Mononuclear cell (primary cell): ENCODE measurements around the gene CYP1B1. TPM values are rescaled to one million over a fixed set of nuclear protein-coding genes. Genes with fewer than 3 reads are reported as not detected.

Experiments
- H3K27me3 ChIP-seq: 2 replicates; pipeline ENCODE4 v1.6.0; 2011; ENCODE audit warnings: low read length, control low read depth; ENCODE audit not compliant: insufficient read depth
- H3K4me1 ChIP-seq: 2 replicates; pipeline ENCODE4 v1.5.1; 2011; ENCODE audit warnings: mild to moderate bottlenecking, low read length, control low read depth; ENCODE audit not compliant: insufficient read depth
- H3K4me3 ChIP-seq: 2 replicates; pipeline ENCODE4 v1.5.1; 2011; ENCODE audit warnings: mild to moderate bottlenecking, low read length, moderate library complexity
- H3K9me3 ChIP-seq: 2 replicates; pipeline ENCODE4 v1.5.1; 2011; ENCODE audit warnings: low read depth, mild to moderate bottlenecking, control low read depth, low read length
- total RNA-seq: library from RNA; depleted of rRNA; stranded (reverse); fragments of >200 nt; gene quantifications from one replicate; pipeline ENCODE4 v1.2.3, GENCODE V29; 2012

CYP1B1 gene
- total RNA-seq, 1 donor, result 7.9 TPM

GRCh38 chr2:38107738-38108410 lies 31.9 kb upstream of the CYP1B1 start:
- no peak overlapping the region for H3K4me3 ChIP-seq
- no peaks in the 10 kb centered on the region for H3K9me3 ChIP-seq
- H3K27me3 ChIP-seq, result peaks cover 4% of the 10 kb centered on the region
- peaks cover 15% of the 10 kb centered on the region for H3K4me1 ChIP-seq

- Histone ChIP-seq H3K9me3 (no peaks in the 10 kb centered on the region), H3K4me1 (peaks cover 13% of the 10 kb centered on the region), H3K4me3 (no peak overlapping the region), H3K27me3 (peaks cover 15% of the 10 kb centered on the region)
These were observed 30.6 kb upstream of the CYP1B1 start for GRCh38 chr2:38106405-38107094.

DNA sequence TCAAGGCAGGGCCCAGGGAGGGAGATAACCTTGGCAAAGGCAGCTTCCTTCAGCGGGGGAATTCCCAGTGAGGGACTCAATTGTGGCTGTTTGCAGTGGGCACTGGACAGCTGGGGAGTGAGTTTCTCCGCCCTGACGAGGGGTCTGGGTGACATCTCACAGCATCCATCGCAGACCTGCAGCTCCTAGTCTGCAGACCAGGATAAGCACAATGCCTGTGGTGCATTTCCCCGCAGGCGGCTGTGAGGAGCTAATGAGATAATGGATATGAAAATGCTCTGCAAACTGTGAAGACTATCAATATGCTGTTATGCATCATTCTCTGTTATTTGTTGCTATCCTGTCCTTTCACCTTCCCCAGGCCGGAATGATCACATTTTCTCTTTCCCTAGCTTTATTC lies 30.0 kb upstream of the CYP1B1 start:
- H3K9me3 ChIP-seq, result no peaks in the 10 kb centered on the region
- no peak overlapping the region for H3K4me3 ChIP-seq
- peaks cover 21% of the 10 kb centered on the region for H3K27me3 ChIP-seq
- peaks cover 13% of the 10 kb centered on the region for H3K4me1 ChIP-seq

- no peak overlapping the region for H3K4me3 ChIP-seq
- H3K4me1 ChIP-seq, result peaks cover 13% of the 10 kb centered on the region
- peaks cover 30% of the 10 kb centered on the region for H3K27me3 ChIP-seq
- H3K9me3 ChIP-seq, result no peaks in the 10 kb centered on the region
These were observed 28.6 kb upstream of the CYP1B1 start for GRCh38 chr2:38104598-38104997.

DNA sequence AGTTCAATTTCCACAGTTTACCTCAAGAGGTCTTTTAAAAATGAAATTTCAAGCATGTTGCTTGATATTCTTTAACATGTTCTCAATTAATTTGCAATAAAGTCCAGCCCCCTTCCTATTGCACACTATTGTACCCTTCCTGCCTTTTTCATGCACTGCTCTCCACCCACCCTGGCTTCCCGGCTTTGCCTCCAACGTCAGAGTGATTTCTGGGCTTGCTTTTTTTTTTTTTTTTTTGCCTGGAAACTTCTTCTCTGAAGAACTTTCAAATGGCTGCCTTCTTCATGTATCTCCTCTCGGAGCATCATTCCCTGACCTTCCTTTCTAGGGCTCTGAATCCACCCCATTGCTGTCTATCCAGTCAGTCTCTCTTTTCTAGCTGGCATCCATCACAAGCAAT lies 24.4 kb upstream of the CYP1B1 start:
- Histone ChIP-seq H3K4me3 (no peak overlapping the region), H3K4me1 (peaks cover 26% of the 10 kb centered on the region), H3K27me3 (peaks cover 71% of the 10 kb centered on the region), H3K9me3 (no peaks in the 10 kb centered on the region)

DNA sequence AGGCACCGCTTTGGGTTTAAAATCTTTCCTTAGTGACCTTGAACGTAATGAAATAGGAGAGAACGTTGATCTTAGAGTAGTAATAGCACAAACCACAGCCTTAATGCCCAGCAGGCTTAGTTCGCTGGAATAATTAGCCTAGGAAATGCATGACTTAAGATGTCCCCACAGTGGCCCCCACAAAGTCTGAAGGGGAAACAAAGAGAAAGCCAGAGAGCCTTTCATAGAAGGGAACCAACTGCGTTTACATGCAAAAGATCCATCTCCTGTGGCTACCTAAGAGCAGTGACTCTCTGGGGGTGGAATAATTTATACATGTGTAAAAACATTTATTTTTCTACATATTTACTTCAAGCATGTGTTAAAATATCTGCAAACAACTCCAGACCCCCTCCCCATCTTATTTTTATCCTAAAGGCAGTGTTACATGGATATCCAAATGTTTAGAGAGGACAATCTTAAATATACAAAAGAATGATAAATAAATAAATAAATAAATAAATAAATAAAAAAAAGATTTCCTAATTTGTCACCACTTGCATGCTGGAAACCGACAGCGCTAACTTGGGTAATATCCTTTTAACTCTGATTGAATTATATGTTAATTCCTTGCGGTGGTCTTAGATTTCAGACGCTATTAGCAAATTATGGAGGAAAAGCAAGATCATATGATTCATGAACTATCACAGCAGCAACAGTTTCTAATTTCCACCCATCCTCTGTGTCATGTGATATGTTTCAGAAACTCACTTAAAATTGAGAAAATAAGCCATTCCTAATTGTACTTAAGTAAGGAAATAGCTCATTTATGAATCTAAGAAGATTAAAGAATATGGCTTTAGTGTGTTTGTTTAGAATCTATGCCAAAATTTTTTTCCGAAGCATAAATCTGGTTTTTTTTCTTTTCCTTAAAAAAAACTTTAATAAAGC lies 23.4 kb upstream of the CYP1B1 start:
- Histone ChIP-seq H3K4me3 (no peak overlapping the region), H3K4me1 (peaks cover 26% of the 10 kb centered on the region), H3K9me3 (no peaks in the 10 kb centered on the region), H3K27me3 (peaks cover 76% of the 10 kb centered on the region)

DNA sequence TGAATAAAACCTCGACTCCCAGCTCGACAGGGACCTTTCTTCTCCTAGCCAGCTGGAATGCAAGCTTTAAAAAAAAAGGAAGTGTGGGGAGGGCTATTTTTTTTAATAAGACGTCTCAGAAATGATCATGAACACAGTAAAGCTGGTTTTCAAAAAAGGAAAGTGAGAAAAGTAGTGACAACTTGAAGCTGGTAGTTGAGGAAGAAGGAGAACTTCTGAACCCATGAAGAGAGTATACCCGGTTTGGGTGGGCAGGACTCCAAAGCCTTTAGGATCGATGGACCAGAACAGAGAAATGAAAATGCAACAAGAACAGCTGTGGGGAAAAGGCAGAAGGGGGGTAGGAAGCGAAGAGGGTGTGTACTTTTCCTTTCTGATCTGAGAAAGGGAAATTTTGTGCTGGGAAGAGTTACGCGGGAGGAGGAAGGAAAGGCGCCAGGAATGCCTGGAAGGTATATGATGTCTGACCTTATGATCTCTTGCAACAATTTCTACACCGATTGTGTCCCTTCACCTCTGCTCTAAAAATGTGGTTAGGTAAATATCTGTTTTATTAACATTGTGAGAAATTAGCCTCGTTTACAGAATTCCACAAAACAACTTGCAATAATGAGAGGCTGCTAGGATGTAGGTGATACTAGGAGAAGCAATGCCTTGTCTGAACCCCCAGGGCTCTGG lies 22.6 kb upstream of the CYP1B1 start:
- Histone ChIP-seq H3K9me3 (no peaks in the 10 kb centered on the region), H3K27me3 (peaks cover 76% of the 10 kb centered on the region), H3K4me3 (no peak overlapping the region), H3K4me1 (peaks cover 26% of the 10 kb centered on the region)

DNA sequence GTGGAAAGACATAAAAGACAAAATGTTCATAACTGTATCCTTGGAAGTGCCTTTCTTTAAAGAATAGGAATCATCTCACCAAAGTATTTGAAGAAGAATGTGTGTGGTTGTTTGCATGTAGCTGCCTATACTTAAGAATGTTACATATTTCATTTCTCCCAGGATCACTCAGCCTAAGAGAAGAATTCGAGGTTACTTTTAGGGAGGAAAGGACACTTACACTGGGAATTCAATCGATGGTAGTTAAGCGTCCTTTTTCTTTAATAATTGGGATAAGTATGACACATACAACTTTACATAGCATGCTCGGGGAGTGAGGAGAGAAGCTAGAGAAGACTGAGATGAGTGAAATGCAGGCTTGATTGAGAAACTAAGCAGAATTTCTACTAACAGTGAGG lies 22.0 kb upstream of the CYP1B1 start:
- H3K4me3 ChIP-seq, result no peak overlapping the region
- no peaks in the 10 kb centered on the region for H3K9me3 ChIP-seq
- H3K4me1 ChIP-seq, result peaks cover 26% of the 10 kb centered on the region
- peaks cover 76% of the 10 kb centered on the region for H3K27me3 ChIP-seq

- H3K9me3 ChIP-seq, result no peaks in the 10 kb centered on the region
- H3K4me1 ChIP-seq, result peaks cover 30% of the 10 kb centered on the region
- peaks cover 74% of the 10 kb centered on the region for H3K27me3 ChIP-seq
- no peak overlapping the region for H3K4me3 ChIP-seq
These were observed 21.5 kb upstream of the CYP1B1 start for GRCh38 chr2:38097258-38097987.

DNA sequence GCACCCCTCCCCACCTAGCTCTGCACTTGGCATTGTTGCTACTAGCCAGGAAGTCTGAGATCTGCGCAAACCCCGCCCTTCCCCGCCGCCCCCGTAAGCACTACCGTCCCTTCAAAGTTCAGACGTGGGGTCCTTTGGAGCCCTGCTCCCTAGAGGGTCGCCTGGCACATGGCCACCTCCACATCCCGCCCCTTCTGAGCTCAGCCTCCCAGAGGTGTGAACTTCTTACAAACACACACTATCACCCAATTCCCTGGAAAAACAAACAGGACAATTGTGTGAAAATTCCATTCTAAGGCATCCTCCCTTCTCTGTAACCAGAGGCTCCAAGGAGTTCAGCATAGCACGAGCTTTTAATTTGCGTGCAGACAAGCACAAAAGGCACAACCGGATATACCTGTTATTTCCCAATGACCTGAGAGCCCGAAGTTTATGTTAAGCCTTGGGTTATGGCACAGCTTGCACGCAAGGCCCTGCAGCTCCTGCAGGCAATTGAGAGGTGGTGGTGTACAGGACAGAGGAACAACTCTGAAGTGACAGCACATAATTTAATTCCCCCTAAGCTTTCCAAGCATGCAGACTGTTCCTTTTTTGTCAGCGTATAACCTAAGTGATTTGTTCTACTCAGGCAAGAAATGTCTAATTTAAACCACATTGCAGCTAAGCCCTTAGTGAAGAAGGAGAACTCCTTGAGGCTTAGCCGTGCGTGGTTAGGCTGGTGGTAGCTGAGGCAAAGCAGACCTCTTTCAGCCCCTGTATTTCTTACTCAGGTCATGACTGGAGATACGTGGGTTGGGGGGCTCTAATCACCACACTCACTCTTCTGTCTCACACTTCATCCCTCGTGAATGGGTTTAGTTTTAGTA lies 20.3 kb upstream of the CYP1B1 start:
- Histone ChIP-seq H3K4me1 (peaks cover 41% of the 10 kb centered on the region), H3K27me3 (peaks cover 63% of the 10 kb centered on the region), H3K4me3 (no peak overlapping the region), H3K9me3 (no peaks in the 10 kb centered on the region)

DNA sequence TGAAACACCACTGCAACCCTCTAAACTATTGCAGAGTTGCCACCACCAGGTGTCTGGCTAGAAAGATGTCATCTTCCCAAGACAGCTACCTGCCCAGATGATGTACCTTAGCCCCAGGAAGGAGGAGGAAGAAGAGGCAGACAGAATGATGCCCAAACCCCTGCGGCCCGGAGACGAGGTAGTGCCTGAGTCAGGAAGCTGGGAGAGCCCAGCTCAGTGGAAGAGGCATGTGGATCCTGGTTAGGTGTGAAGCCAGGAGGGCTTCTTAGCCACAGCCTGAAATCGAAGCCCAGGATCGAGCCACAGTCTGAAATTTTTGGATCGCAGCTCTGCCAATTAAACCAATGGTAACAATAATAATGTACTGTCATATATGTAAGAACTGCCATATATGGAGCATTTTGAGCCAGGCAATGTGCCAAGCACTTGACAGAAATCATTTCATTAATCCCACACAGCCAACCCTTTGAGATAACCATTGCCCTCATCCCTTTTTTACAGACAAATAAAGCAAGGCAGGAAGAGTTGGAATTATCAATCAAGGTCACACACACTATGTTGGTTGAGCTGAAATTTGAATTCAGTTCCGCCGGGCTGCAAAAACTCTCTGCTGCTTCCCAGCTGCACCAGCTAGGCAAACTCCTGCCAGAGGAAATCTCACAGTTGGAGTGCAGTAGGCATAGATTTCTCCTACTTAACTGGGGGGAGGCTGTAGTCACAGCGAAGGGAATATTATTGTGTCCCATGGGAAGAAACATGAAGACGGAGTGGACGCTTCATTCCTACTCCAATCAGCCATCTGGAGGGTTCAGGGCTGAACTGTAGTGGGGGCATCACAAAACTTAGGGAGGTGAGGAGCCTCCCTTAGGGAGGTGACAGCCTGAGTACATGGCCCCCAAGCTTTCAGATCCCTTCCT lies 19.4 kb upstream of the CYP1B1 start:
- Histone ChIP-seq H3K4me3 (no peak overlapping the region), H3K4me1 (peaks cover 41% of the 10 kb centered on the region), H3K27me3 (peaks cover 54% of the 10 kb centered on the region), H3K9me3 (no peaks in the 10 kb centered on the region)

DNA sequence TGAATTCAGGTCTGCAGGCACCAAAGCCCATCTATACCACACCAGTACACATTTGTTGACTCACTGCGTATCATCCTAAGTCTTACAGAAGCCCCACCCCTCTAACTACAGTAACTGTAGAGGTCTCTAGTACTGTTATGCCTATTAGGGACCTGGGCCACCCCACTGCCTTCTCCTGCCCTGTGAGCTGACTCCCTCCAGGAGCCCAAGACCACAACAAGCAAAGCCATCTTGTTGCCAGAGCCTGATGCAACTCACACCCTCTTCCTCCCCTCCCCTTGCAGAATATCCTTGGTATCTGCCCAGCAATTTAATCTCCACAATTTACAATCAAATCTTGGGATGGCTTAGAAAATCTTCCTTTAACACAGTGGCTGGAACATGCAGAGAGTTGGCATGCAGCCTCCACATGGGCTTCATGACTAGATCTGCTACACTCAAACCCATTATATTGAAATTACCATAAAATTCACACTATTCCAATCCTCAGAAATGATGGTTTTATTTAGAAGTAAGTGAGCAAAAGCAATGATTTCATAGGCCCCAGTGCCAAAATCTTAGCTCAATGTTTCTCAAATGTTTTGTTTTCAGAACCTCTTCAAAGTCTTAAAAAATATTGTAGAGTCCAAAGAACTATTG lies 17.7 kb upstream of the CYP1B1 start:
- Histone ChIP-seq H3K27me3 (peaks cover 37% of the 10 kb centered on the region), H3K9me3 (no peaks in the 10 kb centered on the region), H3K4me1 (peaks cover 36% of the 10 kb centered on the region), H3K4me3 (no peak overlapping the region)
